Lower leg skin (tissue), 4 donors: ENCODE measurements around the gene ALMS1. TPM values are rescaled to one million over a fixed set of nuclear protein-coding genes. Genes with fewer than 3 reads are reported as not detected.

Experiments used
- DNase-seq, 2 donors: peaks; one replicate each; pipeline ENCODE4 v3.0.0-alpha.2; 2019; ENCODE audit warnings: low spot score in 2 of 2
- H3K4me3 ChIP-seq: fragments of 200-600 bp; sonication (generic); 2 replicates; pipeline ENCODE4 v1.5.1; 2017; ENCODE audit warnings: mild to moderate bottlenecking, low read depth; ENCODE audit not compliant: poor library complexity, severe bottlenecking
- POLR2A ChIP-seq, 2 donors: fragments of 450-650 bp; IDR thresholded peaks; one replicate each; pipeline ENCODE4 v1.6.1; 2016 to 2017; ENCODE audit warnings: antibody characterized with exemption in 2 of 2, mild to moderate bottlenecking in 1 of 2, moderate library complexity in 1 of 2
- WGBS, 2 donors: methylation state at CpG; one replicate each; pipeline ENCODE4 v1.1.5; 2018; 5-methylcytosine and 5-hydroxymethylcytosine counted together
- intact Hi-C: fragments of 100-400 bp; cut with DNase I; formaldehyde crosslinking; loops from one replicate; pipeline ENCODE4 v1.15.0; 2023; ENCODE audit warnings: low total_unique reads
- total RNA-seq, 4 donors: library from RNA; depleted of rRNA; stranded (reverse); fragments of >200 nt; gene quantifications; one replicate each; pipeline ENCODE4 v1.1.0, GENCODE V29; 2016
- TF ChIP-seq, protein P1 (sequence below), 3 donors: fragments of 450-650 bp; IDR thresholded peaks; one replicate each; pipeline ENCODE4 v1.5.1; 2016; ENCODE audit warnings: antibody characterized with exemption in 3 of 3, mild to moderate bottlenecking in 3 of 3, moderate library complexity in 2 of 3

ALMS1 gene
- total RNA-seq, 4 donors from 2014 or later = 10.1 to 17.6 (median 14.3) TPM

DNA sequence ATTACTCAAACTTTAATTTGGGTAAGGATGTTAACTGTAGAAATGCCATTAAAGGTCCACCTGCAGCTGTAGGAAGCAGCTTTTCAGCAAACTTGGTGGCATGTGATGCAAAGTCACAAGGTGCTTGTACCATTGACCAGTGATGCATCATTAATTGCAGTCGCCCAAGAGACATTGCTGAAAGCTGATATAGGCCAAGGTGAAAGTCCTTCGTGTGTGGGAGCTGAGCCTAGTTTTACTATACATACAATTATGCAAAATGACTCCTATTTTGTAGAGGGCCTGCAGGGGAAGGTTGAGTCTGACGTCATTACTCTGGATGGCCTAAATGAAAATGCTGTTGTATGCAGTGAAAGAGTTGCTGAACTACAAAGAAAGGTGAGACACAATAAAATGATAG, 40.5 kb downstream of the ALMS1 start:
- no peak overlapping the region for H3K4me3 ChIP-seq
- intact Hi-C loops = no loop called here
- WGBS, 2 donors = 89 to 92% methylated on average over 3 of the region's 3 CpGs
- no peak for DNase-seq
- TF ChIP-seq POLR2A (IDR thresholded peaks at IDR 0.05) = no peak
- TF ChIP-seq, protein P1, sequence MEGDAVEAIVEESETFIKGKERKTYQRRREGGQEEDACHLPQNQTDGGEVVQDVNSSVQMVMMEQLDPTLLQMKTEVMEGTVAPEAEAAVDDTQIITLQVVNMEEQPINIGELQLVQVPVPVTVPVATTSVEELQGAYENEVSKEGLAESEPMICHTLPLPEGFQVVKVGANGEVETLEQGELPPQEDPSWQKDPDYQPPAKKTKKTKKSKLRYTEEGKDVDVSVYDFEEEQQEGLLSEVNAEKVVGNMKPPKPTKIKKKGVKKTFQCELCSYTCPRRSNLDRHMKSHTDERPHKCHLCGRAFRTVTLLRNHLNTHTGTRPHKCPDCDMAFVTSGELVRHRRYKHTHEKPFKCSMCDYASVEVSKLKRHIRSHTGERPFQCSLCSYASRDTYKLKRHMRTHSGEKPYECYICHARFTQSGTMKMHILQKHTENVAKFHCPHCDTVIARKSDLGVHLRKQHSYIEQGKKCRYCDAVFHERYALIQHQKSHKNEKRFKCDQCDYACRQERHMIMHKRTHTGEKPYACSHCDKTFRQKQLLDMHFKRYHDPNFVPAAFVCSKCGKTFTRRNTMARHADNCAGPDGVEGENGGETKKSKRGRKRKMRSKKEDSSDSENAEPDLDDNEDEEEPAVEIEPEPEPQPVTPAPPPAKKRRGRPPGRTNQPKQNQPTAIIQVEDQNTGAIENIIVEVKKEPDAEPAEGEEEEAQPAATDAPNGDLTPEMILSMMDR (IDR thresholded peaks at IDR 0.05) = no peak

DNA sequence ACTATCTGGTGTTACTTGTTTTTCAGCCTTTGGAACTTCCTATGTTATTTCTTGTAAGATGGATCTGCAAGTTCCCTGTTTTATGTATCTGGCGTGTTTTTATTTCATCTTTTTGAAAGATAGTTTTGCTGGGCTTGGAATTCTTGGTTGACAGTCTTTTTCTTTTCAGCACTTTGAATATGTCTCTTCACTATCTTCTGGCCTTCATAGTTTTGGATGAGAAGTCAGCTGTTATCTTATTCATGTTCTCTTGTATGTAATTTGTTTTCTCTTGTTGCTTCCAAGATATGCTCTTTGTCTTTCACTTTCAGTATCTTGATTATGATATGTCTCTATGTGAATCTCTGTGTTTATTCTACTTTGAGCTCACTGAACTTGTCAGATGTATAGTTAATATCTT, 50.4 kb downstream of the ALMS1 start:
- WGBS, 2 donors = 95 to 97% methylated on average over 1 of the region's 1 CpG
- H3K4me3 ChIP-seq = no peak overlapping the region
- intact Hi-C loops = no loop called here
- no peak for TF ChIP-seq POLR2A (IDR thresholded peaks at IDR 0.05)
- TF ChIP-seq, protein P1 (IDR thresholded peaks at IDR 0.05) = no peak
- no peak for DNase-seq

DNA sequence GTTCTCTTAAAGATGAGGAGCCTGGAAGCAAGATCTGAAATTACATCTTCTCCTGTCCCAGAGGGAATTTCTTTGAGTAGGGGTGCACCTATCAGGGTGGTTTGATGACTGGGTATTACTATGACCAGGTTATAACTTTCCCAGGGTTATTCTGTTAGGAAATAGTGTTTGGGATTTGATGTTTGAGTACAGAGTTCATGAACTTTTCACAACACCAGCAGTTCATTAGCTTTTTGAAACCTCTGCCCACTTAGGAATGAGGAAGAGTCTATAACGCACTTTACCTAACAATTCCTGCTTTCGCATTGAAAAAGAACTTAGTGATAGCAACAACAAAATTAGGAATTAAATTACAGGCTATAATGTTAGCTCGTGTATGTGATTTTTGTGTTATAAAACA, 58.6 kb downstream of the ALMS1 start:
- TF ChIP-seq POLR2A (IDR thresholded peaks at IDR 0.05) = no peak
- TF ChIP-seq, protein P1 (IDR thresholded peaks at IDR 0.05) = no peak
- no peak for DNase-seq
- intact Hi-C loops = no loop called here
- no peak overlapping the region for H3K4me3 ChIP-seq
- 93% methylated on average over 3 of the region's 3 CpGs for WGBS, 2 donors

DNA sequence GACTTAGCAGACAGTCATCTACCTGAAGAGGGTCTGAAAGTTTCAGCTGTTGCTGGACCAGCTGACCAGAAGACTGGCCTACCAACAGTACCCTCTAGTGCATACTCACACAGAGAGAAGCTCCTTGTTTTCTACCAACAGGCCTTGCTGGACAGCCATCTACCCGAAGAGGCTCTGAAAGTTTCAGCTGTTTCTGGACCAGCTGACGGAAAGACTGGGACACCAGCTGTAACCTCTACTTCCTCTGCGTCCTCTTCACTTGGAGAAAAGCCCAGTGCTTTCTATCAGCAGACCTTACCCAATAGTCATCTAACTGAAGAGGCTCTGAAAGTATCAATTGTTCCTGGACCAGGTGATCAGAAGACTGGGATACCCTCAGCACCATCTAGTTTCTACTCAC, 63.2 kb downstream of the ALMS1 start:
- no peak for DNase-seq
- H3K4me3 ChIP-seq = no peak overlapping the region
- intact Hi-C loops = no loop called here
- WGBS, 2 donors = 85 to 91% methylated on average over 3 of the region's 3 CpGs
- TF ChIP-seq POLR2A (IDR thresholded peaks at IDR 0.05) = no peak
- TF ChIP-seq, protein P1 (IDR thresholded peaks at IDR 0.05) = no peak

DNA sequence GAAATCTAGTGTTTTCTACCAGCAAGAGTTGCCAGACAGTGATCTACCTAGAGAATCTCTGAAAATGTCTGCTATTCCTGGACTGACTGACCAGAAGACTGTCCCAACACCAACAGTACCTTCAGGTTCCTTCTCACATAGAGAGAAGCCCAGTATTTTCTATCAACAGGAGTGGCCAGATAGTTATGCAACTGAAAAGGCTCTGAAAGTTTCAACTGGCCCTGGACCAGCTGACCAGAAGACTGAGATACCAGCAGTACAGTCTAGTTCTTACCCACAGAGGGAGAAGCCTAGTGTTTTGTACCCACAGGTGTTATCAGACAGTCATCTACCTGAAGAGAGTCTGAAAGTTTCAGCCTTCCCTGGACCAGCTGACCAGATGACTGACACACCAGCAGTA, 63.8 kb downstream of the ALMS1 start:
- no peak overlapping the region for H3K4me3 ChIP-seq
- DNase-seq = no peak
- no peak for TF ChIP-seq POLR2A (IDR thresholded peaks at IDR 0.05)
- TF ChIP-seq, protein P1 (IDR thresholded peaks at IDR 0.05) = no peak
- intact Hi-C loops = no loop called here

DNA sequence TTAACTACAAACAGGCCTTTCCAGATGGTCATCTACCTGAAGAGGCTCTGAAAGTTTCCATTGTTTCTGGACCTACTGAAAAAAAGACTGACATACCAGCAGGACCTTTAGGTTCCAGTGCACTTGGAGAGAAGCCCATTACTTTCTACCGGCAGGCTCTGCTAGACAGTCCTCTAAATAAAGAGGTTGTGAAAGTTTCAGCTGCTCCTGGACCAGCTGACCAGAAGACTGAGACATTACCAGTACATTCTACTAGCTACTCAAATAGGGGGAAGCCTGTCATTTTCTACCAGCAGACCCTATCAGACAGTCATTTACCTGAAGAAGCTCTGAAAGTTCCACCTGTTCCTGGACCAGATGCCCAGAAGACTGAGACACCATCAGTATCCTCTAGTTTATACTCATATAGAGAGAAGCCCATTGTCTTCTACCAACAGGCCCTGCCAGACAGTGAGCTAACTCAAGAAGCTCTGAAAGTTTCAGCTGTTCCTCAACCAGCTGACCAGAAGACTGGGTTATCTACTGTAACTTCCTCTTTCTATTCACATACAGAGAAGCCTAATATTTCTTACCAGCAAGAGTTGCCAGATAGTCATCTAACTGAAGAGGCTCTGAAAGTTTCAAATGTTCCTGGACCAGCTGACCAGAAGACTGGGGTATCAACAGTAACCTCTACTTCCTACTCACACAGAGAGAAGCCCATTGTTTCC, 65.8 kb downstream of the ALMS1 start:
- no peak overlapping the region for H3K4me3 ChIP-seq
- WGBS, 2 donors = 86 to 92% methylated on average over 1 of the region's 1 CpG
- intact Hi-C loops = no loop called here
- DNase-seq = no peak
- TF ChIP-seq POLR2A (IDR thresholded peaks at IDR 0.05) = no peak
- TF ChIP-seq, protein P1 (IDR thresholded peaks at IDR 0.05) = no peak
